Esophagus muscularis mucosa (tissue), 4 donors: ENCODE measurements around the gene MSRB3. TPM values are rescaled to one million over a fixed set of nuclear protein-coding genes. Genes with fewer than 3 reads are reported as not detected.

Source experiments
- DNase-seq: peaks from one replicate; pipeline ENCODE4 v3.0.0-alpha.2; 2017; ENCODE audit errors: extremely low spot score
- H3K27ac ChIP-seq, 4 donors: fragments of 200-600 bp; sonication (generic); replicated peaks in 1 of 4; 1 replicate in 3 of 4; 2 replicates in 1 of 4; pipeline ENCODE4 v1.5.1; 2016 to 2019; ENCODE audit warnings: mild to moderate bottlenecking in 1 of 4
- H3K27me3 ChIP-seq, 4 donors: fragments of 200-600 bp; sonication (generic); one replicate each; pipeline versions ENCODE4 v1.5.1 to v1.6.0; 2016 to 2019
- H3K36me3 ChIP-seq, 4 donors: fragments of 200-600 bp; sonication (generic); one replicate each; pipeline ENCODE4 v1.5.1; 2016 to 2019
- H3K4me1 ChIP-seq, 4 donors: fragments of 200-600 bp; sonication (generic); one replicate each; pipeline ENCODE4 v1.5.1; 2016 to 2019
- H3K4me3 ChIP-seq, 4 donors: fragments of 200-600 bp; sonication (generic); 1 replicate in 2 of 4; 2 replicates in 2 of 4; pipeline ENCODE4 v1.5.1; 2016 to 2019; ENCODE audit warnings: mild to moderate bottlenecking in 4 of 4, moderate library complexity in 1 of 4
- H3K9me3 ChIP-seq, 4 donors: fragments of 200-600 bp; sonication (generic); 1 replicate in 3 of 4; 2 replicates in 1 of 4; pipeline ENCODE4 v1.5.1; 2016 to 2019
- CTCF ChIP-seq, 3 experiments: fragments of 200-600 bp in 2 of 3; fragments of 450-650 bp in 1 of 3; sonication (generic) in 2 of 3; IDR thresholded peaks; one replicate each; pipeline ENCODE4 v1.5.1; 2017 to 2019; ENCODE audit warnings: antibody characterized with exemption in 3 of 3, mild to moderate bottlenecking in 2 of 3, moderate library complexity in 1 of 3
- EP300 ChIP-seq: sonication (generic); formaldehyde crosslinking; IDR thresholded peaks from one replicate; pipeline ENCODE4 v1.6.1; 2017; ENCODE audit warnings: antibody characterized with exemption
- POLR2A ChIP-seq: fragments of 450-650 bp; IDR thresholded peaks from one replicate; pipeline ENCODE4 v1.6.1; 2017; ENCODE audit warnings: antibody characterized with exemption, moderate library complexity, mild to moderate bottlenecking, low read depth
- POLR2AphosphoS5 ChIP-seq, 2 donors: sonication (generic); formaldehyde crosslinking; IDR thresholded peaks; one replicate each; pipeline ENCODE4 v1.6.1; 2017; ENCODE audit warnings: antibody characterized with exemption in 2 of 2
- WGBS: methylation state at CpG from one replicate; pipeline ENCODE4 v1.1.5; 2018; 5-methylcytosine and 5-hydroxymethylcytosine counted together
- intact Hi-C: fragments of 100-400 bp; cut with DNase I; formaldehyde crosslinking; loops from one replicate; pipeline ENCODE4 v1.15.1; 2023
- total RNA-seq, 4 donors: library from RNA; depleted of rRNA; stranded (reverse); fragments of >200 nt; gene quantifications; one replicate each; pipeline versions ENCODE4 v1.1.0 to v1.2.1, GENCODE V29; 2016

The MSRB3 gene
- total RNA-seq, 4 donors from 2014 or later = 213 to 325 (median 288) TPM

- Histone ChIP-seq H3K36me3 (no peaks in the 10 kb centered on the region), H3K4me3 (no peak overlapping the region), H3K9me3 (no peaks in the 10 kb centered on the region), H3K27me3 (peaks cover 0 to 3% (median 0%) of the 10 kb centered on the region in 4 donors), H3K4me1 (peaks cover 12 to 22% (median 19%) of the 10 kb centered on the region in 4 donors), H3K27ac (no peak overlapping the region)
- WGBS = no CpG with 5 or more reads among the region's 3 CpGs
- TF ChIP-seq POLR2AphosphoS5 (IDR thresholded peaks at IDR 0.05) (no peak), EP300 (no peak), POLR2A (no peak), CTCF (IDR thresholded peaks at IDR 0.05) (no peak)
- intact Hi-C loops = no loop called here
- DNase-seq = no peak
Observed at GRCh38 chr12:65510007-65510406, 231.5 kb downstream of the MSRB3 start.

GRCh38 chr12:65510584-65511050 is 232.1 kb downstream of the MSRB3 start:
- no peak for DNase-seq
- intact Hi-C loops = no loop called here
- Histone ChIP-seq H3K4me3 (no peak overlapping the region), H3K27ac (no peak overlapping the region), H3K36me3 (no peaks in the 10 kb centered on the region), H3K27me3 (no peaks in the 10 kb centered on the region), H3K9me3 (no peaks in the 10 kb centered on the region), H3K4me1 (peaks cover 12 to 22% (median 19%) of the 10 kb centered on the region in 4 donors)
- WGBS = 51% methylated on average over 16 of the region's 17 CpGs
- TF ChIP-seq CTCF (IDR thresholded peaks at IDR 0.05) = no peak
- TF ChIP-seq POLR2AphosphoS5 (IDR thresholded peaks at IDR 0.05) = no peak
- TF ChIP-seq EP300 = no peak

- WGBS = 67% methylated on average over 11 of the region's 11 CpGs
- no peak for TF ChIP-seq EP300
- TF ChIP-seq POLR2A = no peak
- no peak for TF ChIP-seq CTCF (IDR thresholded peaks at IDR 0.05)
- no peak for TF ChIP-seq POLR2AphosphoS5 (IDR thresholded peaks at IDR 0.05)
- Histone ChIP-seq H3K9me3 (no peaks in the 10 kb centered on the region), H3K4me1 (peaks cover 12 to 22% (median 19%) of the 10 kb centered on the region in 4 donors), H3K36me3 (no peaks in the 10 kb centered on the region), H3K27ac (no peak overlapping the region), H3K27me3 (no peaks in the 10 kb centered on the region), H3K4me3 (no peak overlapping the region)
- DNase-seq = no peak
- intact Hi-C loops = no loop called here
Observed at GRCh38 chr12:65511134-65511834, 232.8 kb downstream of the MSRB3 start.

GRCh38 chr12:65511912-65512311 is 233.4 kb downstream of the MSRB3 start:
- no peak for TF ChIP-seq EP300
- TF ChIP-seq CTCF (IDR thresholded peaks at IDR 0.05) = no peak
- no peak for TF ChIP-seq POLR2A
- TF ChIP-seq POLR2AphosphoS5 (IDR thresholded peaks at IDR 0.05) = no peak
- H3K27ac ChIP-seq = no peak overlapping the region
- WGBS = 73% methylated on average over 3 of the region's 3 CpGs
- H3K27me3 ChIP-seq = no peaks in the 10 kb centered on the region
- no peak for DNase-seq
- no peaks in the 10 kb centered on the region for H3K36me3 ChIP-seq
- no peaks in the 10 kb centered on the region for H3K9me3 ChIP-seq
- H3K4me3 ChIP-seq = no peak overlapping the region
- peaks cover 12 to 22% (median 19%) of the 10 kb centered on the region in 4 donors for H3K4me1 ChIP-seq
- intact Hi-C loops = no loop called here

Other genes with a start within 250 kb of the MSRB3 start
- 1 to 10 TPM in 1 of 4 donors, under 1 TPM in 1, not detected in 2; 0.11 to 1.2 TPM for gene WIF1, start 157.4 kb upstream of the MSRB3 start, total RNA-seq
- gene LEMD3, start 109.1 kb upstream of the MSRB3 start, total RNA-seq = 10 to 100 TPM; 26.6 to 39.0 (median 29.3) TPM